GM19468 (cell line): ENCODE results near the gene ROPN1.

Source experiments
- ATAC-seq: cut with Tn5 transposase; IDR thresholded peaks from one replicate; pipeline ENCODE4 v1.9.1; 2021; ENCODE audit warnings: mild to moderate bottlenecking, moderate library complexity, moderate number of reproducible peaks; ENCODE audit not compliant: unreplicated experiment; ENCODE audit errors: extremely low read depth

ROPN1 gene

GRCh38 chr3:123951522-123952447, 40.1 kb downstream of the ROPN1 start:
- no peak for ATAC-seq

- no peak for ATAC-seq
Observed at GRCh38 chr3:123949641-123950040, 42.3 kb downstream of the ROPN1 start.

GRCh38 chr3:123948449-123948848, 43.5 kb downstream of the ROPN1 start:
- no peak for ATAC-seq

- no peak for ATAC-seq
Observed at GRCh38 chr3:123947482-123947881, 44.4 kb downstream of the ROPN1 start.

GRCh38 chr3:123941542-123941941, 50.4 kb downstream of the ROPN1 start:
- ATAC-seq, result no peak

- no peak for ATAC-seq
Observed at GRCh38 chr3:123941121-123941520, 50.8 kb downstream of the ROPN1 start.

- no peak for ATAC-seq
Observed at GRCh38 chr3:123939706-123940105, 52.2 kb downstream of the ROPN1 start.

- no peak for ATAC-seq
Observed at GRCh38 chr3:123936400-123936799, 55.5 kb downstream of the ROPN1 start.

GRCh38 chr3:123935830-123936229, 56.1 kb downstream of the ROPN1 start:
- ATAC-seq, result no peak

GRCh38 chr3:123934250-123934649, 57.7 kb downstream of the ROPN1 start:
- no peak for ATAC-seq

GRCh38 chr3:123930445-123930844, 61.5 kb downstream of the ROPN1 start:
- ATAC-seq, result no peak

- ATAC-seq, result no peak
Observed at GRCh38 chr3:123929325-123929724, 62.6 kb downstream of the ROPN1 start.

- ATAC-seq, result no peak
Observed at GRCh38 chr3:123926396-123926795, 65.5 kb downstream of the ROPN1 start.

- ATAC-seq, result no peak
Observed at GRCh38 chr3:123920868-123921267, 71.1 kb downstream of the ROPN1 start.

- no peak for ATAC-seq
Observed at GRCh38 chr3:123920383-123920782, 71.5 kb downstream of the ROPN1 start.

- ATAC-seq, result no peak
Observed at GRCh38 chr3:123919353-123919752, 72.6 kb downstream of the ROPN1 start.
